ENCODE results near the gene KCNK16. TPM values are rescaled to one million over a fixed set of nuclear protein-coding genes. Genes with fewer than 3 reads are reported as not detected.

The KCNK16 gene
- polyA plus RNA-seq, 1 experiment: not detected

DNA sequence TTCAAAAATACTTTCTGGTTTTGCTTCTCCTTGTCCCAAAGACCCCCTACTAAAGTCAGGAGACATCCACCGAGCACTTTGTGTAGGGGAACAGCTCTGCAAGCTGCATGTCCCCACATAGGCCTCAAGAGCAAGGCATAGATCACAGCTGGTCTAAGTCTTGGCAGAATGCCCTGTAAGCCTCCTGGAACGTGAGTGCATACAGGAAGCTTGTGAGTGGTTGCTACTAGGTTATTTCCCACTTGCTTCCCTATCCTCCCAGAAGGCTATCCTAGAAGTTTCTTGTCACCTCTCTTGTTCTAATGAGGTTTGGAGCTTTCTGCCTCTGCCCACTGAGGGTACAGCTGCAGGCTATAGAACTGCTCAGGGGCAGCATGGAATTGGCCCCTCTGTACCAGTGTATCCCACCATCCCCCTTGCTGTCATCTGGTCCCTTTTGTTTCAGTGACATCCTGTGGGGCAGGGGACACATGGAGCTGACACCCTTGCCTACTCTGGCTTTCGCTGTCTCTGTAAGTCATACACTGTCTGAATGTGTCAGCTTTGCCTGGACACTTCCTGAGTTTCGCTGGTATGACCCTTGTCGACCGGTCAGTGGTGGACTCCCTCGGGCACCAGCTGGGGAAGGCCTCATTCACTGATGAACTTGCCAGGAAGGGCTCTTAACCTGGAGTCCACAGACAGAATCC is 35.6 kb upstream of the KCNK16 start:
- ChIA-PET CTCF (interaction anchor here (0.6 to 2.3 kb wide), 4 partner anchors 10 to 1670 kb away, joined by 3 to 12 read pairs (median 3); partner anchors contain the start of gene DAAM2), POLR2A (no interaction called here)
- H3K4me3 ChIP-seq (ENCODE audit: low read depth, low read length): no peak overlapping the region
- H3K27me3 ChIP-seq (ENCODE audit: control insufficient read depth, insufficient read depth, low read length): 0 out of 2 replicates have a peak, but pooled peaks cover 2% of the 10 kb centered on the region
- TF ChIP-seq CTCF (IDR thresholded peaks at IDR 0.05; ENCODE audit: insufficient read depth, low read depth, low read length): no peak
- no peaks in the 10 kb centered on the region for H3K36me3 ChIP-seq (ENCODE audit: control insufficient read depth, insufficient read depth, low read length)
- no peak for DNase-seq (ENCODE audit: low read depth)

- no peaks in the 10 kb centered on the region for H3K36me3 ChIP-seq (ENCODE audit: control insufficient read depth, insufficient read depth, low read length)
- ChIA-PET CTCF (no interaction called here), POLR2A (no interaction called here)
- TF ChIP-seq CTCF (IDR thresholded peaks at IDR 0.05; ENCODE audit: insufficient read depth, low read depth, low read length): no peak
- H3K4me3 ChIP-seq (ENCODE audit: low read depth, low read length): no peak overlapping the region
- 0 out of 2 replicates have a peak, but pooled peaks cover 2% of the 10 kb centered on the region for H3K27me3 ChIP-seq (ENCODE audit: control insufficient read depth, insufficient read depth, low read length)
- DNase-seq (ENCODE audit: low read depth): no peak
These were observed 31.3 kb upstream of the KCNK16 start for GRCh38 chr6:39353698-39354315.

- POLR2A ChIA-PET: no interaction called here
These were observed 28.4 kb upstream of the KCNK16 start for GRCh38 chr6:39350723-39351505.

GRCh38 chr6:39348740-39349139 is 26.2 kb upstream of the KCNK16 start:
- POLR2A ChIA-PET: no interaction called here
- DNase-seq (ENCODE audit: low read depth): no peak
- no peak for TF ChIP-seq CTCF (IDR thresholded peaks at IDR 0.05; ENCODE audit: insufficient read depth, low read depth, low read length)
- Histone ChIP-seq H3K4me3 (ENCODE audit: low read depth, low read length) (no peak overlapping the region), H3K27me3 (ENCODE audit: control insufficient read depth, insufficient read depth, low read length) (0 out of 2 replicates have a peak, but pooled peaks cover 1% of the 10 kb centered on the region), H3K36me3 (ENCODE audit: control insufficient read depth, insufficient read depth, low read length) (no peaks in the 10 kb centered on the region)
- CTCF ChIA-PET: interaction anchor here (0.8 to 3.2 kb wide), 9 partner anchors 9 to 1680 kb away, joined by 3 to 22 read pairs (median 3); no protein-coding TSS in a partner anchor

More at GRCh38 chr6:39350723-39351505, 28.4 kb upstream of the KCNK16 start:
- H3K27me3 ChIP-seq (ENCODE audit: control insufficient read depth, insufficient read depth, low read length): 0 out of 2 replicates have a peak, but pooled peaks cover 2% of the 10 kb centered on the region
- H3K4me3 ChIP-seq (ENCODE audit: low read depth, low read length): no peak overlapping the region
- H3K36me3 ChIP-seq (ENCODE audit: control insufficient read depth, insufficient read depth, low read length): no peaks in the 10 kb centered on the region
- CTCF ChIA-PET: interaction anchor here (0.9 to 1.8 kb wide), 5 partner anchors 10 to 958 kb away, joined by 3 to 11 read pairs (median 4); no protein-coding TSS in a partner anchor
- TF ChIP-seq CTCF (IDR thresholded peaks at IDR 0.05; ENCODE audit: insufficient read depth, low read depth, low read length): no peak
- no peak for DNase-seq (ENCODE audit: low read depth)

Measured in BJ (cell line).